Measurements from ENCODE around the gene NR2C2AP. TPM values are rescaled to one million over a fixed set of nuclear protein-coding genes. Genes with fewer than 3 reads are reported as not detected.
A peak's percentile ranks its signal among the peaks of the same experiment; 100 is the strongest.
"Not testable (repeated sequence)": the region's sequence is repeated elsewhere in the genome, so short reads cannot be mapped to it uniquely, and the experiment has no call there.

NR2C2AP gene
- total RNA-seq, 1 experiment from 2014 or later: 63.1 TPM

DNA sequence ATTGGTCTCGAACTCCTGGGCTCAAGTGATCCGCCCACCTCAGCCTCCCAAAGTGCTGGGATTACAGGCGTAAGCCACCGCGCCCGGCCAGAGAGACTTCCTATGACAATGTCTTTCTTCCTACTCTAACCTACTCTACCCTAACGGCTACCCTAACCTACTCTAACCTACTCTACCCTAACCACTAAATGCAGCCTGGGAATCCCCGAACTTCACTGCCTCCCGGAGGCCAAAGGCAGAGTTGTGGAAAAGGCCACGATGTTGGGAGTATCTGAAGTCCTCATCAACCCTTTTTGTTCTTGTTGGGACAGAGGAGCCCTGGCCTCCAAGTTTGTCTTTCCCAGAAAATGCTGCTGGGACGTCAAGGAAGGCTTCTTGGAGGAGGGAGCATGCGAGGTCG, 967 bp upstream of the NR2C2AP start:
- Histone ChIP-seq H3K27me3 (peaks cover 24% of the 10 kb centered on the region), H3K4me3 (no peak overlapping the region), H3K9me3 (no peaks in the 10 kb centered on the region), H3K36me3 (peaks cover 21% of the 10 kb centered on the region)
- no peak for DNase-seq

DNA sequence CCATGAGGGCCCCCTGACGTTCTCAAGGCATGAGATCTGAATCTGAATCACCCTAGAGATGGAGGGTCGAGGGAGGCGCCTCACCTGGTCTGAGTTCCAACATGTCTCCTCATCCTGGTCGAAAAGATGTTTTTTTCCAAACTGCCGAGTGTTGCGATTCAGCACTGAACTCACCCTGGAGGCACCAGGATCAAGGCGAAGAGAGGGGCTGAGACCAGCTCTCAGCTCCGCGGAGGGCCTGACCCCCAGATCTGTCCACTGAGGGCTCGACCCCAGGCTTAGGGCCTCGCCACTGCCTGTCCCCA, 555 bp downstream of the NR2C2AP start:
- peaks cover 16% of the 10 kb centered on the region for H3K27me3 ChIP-seq
- no peak for DNase-seq
- peaks cover 33% of the 10 kb centered on the region for H3K36me3 ChIP-seq
- no peaks in the 10 kb centered on the region for H3K9me3 ChIP-seq
- peak overlapping the region; percentile 84 for H3K4me3 ChIP-seq

DNA sequence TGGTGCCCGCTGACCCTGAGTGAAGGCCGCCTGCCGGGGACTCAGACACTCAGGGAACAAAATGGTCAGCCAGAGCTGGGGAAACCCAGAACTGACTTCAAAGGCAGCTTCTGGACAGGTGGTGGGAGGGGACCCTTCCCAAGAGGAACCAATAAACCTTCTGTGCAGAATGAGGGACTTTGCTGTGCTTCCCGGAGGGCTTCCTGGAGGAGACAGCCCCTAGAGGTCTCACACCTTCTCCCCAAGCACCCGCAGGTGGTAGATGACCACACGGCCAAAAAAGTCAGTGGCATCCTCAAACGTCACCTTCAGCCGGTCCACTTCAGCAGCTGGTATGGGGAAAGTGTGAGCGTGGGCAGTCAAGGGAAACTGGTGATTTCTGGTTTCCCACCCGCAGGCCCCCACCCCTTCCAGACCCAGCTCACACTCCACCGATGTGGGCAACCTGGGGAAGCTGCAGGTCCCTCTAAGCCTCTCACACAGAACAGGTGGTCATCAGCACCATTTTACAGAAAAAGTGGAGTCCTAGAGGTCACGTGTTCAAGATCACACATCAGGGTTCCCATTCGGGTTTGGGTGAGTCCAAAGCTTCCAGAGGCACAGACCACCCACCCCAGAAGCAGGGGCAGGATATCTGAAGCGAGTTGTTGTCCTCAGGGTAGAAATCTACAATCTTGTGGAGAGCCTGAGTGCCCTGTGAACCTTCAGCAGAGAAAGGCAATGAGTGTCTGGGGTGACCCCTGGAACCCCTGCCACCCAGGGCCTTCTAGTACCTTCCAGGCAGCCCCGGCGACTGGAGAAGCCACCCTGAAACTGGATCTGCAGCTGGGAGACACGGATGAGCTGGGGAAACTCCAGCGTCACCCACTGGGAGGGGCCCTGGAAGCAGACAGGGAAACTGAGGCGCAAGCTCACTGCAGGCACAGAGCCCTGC, 1.2 kb downstream of the NR2C2AP start:
- Histone ChIP-seq H3K36me3 (peaks cover 37% of the 10 kb centered on the region), H3K4me3 (peak overlapping the region; percentile 84), H3K9me3 (no peaks in the 10 kb centered on the region), H3K27me3 (peaks cover 16% of the 10 kb centered on the region)
- no peak for DNase-seq

DNA sequence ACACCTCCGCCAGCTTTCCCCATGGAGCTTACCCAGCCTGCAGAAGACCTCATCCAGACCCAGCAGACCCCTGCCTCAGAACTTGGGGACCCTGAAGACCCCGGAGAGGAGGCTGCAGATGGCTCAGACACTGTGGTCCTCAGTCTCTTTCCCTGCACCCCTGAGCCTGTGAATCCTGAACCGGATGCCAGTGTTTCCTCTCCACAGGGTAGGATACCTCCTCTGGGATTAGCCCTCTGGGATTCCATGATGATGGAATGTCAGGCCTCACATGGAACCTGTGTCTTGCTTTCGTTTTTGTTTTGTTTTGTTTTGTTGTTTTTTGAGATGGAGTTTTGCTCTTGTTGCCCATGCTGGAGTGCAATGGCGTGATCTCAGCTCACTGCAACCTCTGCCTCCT, 9.3 kb downstream of the NR2C2AP start:
- H3K9me3 ChIP-seq: no peaks in the 10 kb centered on the region
- no peak for DNase-seq
- H3K36me3 ChIP-seq: peaks cover 52% of the 10 kb centered on the region
- peak overlapping the region; percentile 90 for H3K4me3 ChIP-seq
- H3K27me3 ChIP-seq: no peaks in the 10 kb centered on the region

- H3K9me3 ChIP-seq: no peaks in the 10 kb centered on the region
- peaks cover 44% of the 10 kb centered on the region for H3K36me3 ChIP-seq
- peak overlapping the region; percentile 90 for H3K4me3 ChIP-seq
- DNase-seq: no peak
- H3K27me3 ChIP-seq: no peaks in the 10 kb centered on the region
Measured at GRCh38 chr19:19192910-19193423, 10.2 kb downstream of the NR2C2AP start.

GRCh38 chr19:19192078-19192882, 10.9 kb downstream of the NR2C2AP start, which contains the start of the genes BORCS8 and RFXANK:
Gene BORCS8, minus strand, starts transcription at chr19:19192152. Its CDS starts 35 bp downstream, at chr19:19192117.
Gene RFXANK, plus strand, starts transcription at chr19:19192258. Its CDS starts 1,689 bp downstream, at chr19:19193947.
- Histone ChIP-seq H3K27me3 (no peaks in the 10 kb centered on the region), H3K36me3 (peaks cover 43% of the 10 kb centered on the region), H3K4me3 (peak within 1 kb of the TSS; percentile 90), H3K9me3 (no peaks in the 10 kb centered on the region)
- peak; percentile 100 for DNase-seq

- Histone ChIP-seq H3K9me3 (no peaks in the 10 kb centered on the region), H3K36me3 (peaks cover 42% of the 10 kb centered on the region), H3K4me3 (peak overlapping the region; percentile 90), H3K27me3 (no peaks in the 10 kb centered on the region)
- no peak for DNase-seq
Measured at GRCh38 chr19:19191768-19192077, 11.5 kb downstream of the NR2C2AP start.

DNA sequence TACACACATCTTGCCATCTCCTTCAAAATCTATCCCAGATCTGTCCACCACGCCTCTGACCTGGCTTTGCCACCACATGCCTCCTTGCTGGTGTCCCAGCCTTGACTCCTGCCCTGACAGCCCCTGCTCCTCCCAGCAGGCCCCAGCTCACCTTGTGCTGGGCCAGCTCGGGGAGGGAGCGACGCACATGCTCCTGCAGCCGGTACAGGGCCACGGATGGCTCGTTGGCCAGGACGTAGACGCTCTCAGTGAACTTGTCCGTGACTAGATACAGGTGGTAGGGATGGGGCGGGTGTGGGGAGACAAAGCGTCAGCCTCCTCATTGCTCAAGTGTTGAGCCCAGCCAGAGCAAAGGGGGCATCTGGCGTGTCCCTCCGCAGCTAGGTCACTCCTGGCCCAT, 16.5 kb downstream of the NR2C2AP start:
- Histone ChIP-seq H3K36me3 (peaks cover 60% of the 10 kb centered on the region), H3K27me3 (no peaks in the 10 kb centered on the region), H3K4me3 (no peak overlapping the region), H3K9me3 (no peaks in the 10 kb centered on the region)
- DNase-seq: no peak

GRCh38 chr19:19185853-19186740, 17.1 kb downstream of the NR2C2AP start:
- peak; percentile 46 for DNase-seq
- no peak overlapping the region for H3K4me3 ChIP-seq

DNA sequence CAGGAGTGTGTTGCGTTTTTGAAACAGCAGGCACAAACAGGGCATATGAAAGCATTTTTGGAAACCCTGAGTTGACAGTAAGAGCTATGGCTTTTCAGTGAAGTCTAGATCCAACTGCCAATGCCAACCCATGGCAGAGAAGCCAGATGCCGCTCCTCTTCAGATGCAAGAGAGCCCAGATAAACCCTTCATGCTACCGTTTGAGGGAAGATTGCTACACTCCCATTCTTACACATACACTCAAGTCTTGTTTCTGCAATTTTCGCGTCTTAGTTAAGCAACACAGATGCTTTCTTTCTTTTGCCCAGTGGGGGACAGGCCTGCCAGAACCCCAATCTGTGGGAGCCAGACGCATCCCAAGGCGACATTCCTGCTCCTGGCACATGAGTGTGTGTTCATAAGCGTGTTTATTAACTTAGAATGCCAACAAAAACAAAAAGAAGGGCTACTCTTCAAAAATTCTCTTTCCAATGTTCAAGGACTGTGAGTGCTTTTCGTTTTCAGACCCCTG, 21.7 kb downstream of the NR2C2AP start:
- no peaks in the 10 kb centered on the region for H3K9me3 ChIP-seq
- no peak overlapping the region for H3K4me3 ChIP-seq

More at GRCh38 chr19:19185853-19186740, 17.1 kb downstream of the NR2C2AP start:
- no peaks in the 10 kb centered on the region for H3K9me3 ChIP-seq
- peaks cover 63% of the 10 kb centered on the region for H3K36me3 ChIP-seq
- H3K27me3 ChIP-seq: no peaks in the 10 kb centered on the region

DNA sequence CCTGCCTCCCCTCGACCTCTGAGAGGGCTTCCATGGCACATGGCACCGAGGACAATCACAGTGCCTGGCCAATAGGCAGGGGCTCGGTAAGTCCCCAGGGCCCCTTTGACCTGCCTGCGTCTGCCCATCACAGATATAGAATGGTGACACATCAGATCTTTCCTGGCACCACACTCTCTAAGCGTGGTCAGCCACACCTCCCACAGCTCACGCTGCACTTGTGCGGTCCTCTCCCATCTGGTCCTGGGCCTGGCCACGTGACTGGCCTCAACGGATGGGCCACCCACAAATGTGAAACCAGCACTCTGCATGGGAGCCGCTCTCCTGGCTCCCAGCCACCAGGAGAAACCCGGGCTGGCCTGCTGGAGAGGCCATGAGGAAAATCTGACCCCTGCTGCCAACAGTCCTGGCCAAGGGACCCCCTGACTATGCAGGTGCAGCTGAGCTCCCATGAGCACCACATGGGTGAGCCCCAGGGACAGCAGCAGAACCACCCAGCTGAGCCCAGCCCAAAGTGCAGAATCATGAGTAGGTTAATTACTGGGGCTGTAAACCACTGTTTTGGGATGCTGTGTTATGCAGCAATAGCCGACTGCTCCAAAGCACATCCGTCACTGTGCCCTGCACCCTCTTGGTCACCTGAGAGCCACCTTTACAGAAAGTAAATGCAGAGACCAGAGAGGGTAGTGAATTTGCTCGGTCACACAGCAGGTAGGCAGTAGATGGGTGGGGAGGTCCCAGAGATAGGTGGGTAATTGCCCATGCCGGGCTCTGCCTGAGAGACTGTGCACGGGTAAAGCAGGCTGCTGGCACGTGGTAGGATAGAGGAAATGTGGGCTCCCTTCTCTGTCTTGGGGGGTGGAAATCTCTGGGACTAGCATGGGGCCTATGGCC, 23.4 kb downstream of the NR2C2AP start:
- H3K4me3 ChIP-seq: no peak overlapping the region
- no peak for DNase-seq
- no peaks in the 10 kb centered on the region for H3K9me3 ChIP-seq
- H3K36me3 ChIP-seq: peaks cover 46% of the 10 kb centered on the region
- no peaks in the 10 kb centered on the region for H3K27me3 ChIP-seq

More for the DNA sequence above, 21.7 kb downstream of the NR2C2AP start:
- DNase-seq: no peak
- Histone ChIP-seq H3K27me3 (no peaks in the 10 kb centered on the region), H3K36me3 (peaks cover 64% of the 10 kb centered on the region)

DNA sequence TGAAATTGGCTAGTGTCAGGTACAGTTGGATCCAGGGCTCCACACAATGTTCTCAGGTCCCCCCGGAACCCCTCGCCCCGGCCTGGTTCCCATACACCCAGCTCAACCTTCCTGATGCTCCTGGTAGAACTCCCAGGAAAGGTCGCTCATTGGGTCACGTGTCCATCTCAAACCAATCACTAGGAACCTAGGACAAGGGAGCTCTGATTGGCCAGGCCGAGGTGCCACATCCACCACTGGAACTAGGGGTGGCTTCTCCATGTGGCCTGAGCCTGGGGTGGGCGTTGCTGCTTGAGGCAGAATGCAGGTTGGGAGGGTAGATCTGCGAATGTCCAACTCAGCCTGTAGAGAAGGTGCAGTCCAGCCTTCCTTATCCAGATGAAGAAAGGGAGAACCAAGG, 26.3 kb downstream of the NR2C2AP start:
- Histone ChIP-seq H3K36me3 (peaks cover 27% of the 10 kb centered on the region), H3K9me3 (no peaks in the 10 kb centered on the region), H3K4me3 (no peak overlapping the region), H3K27me3 (no peaks in the 10 kb centered on the region)
- peak; percentile 20 for DNase-seq

GRCh38 chr19:19173243-19173642, 30.0 kb downstream of the NR2C2AP start:
- DNase-seq, H3K4me3 ChIP-seq: not testable (repeated sequence)

DNA sequence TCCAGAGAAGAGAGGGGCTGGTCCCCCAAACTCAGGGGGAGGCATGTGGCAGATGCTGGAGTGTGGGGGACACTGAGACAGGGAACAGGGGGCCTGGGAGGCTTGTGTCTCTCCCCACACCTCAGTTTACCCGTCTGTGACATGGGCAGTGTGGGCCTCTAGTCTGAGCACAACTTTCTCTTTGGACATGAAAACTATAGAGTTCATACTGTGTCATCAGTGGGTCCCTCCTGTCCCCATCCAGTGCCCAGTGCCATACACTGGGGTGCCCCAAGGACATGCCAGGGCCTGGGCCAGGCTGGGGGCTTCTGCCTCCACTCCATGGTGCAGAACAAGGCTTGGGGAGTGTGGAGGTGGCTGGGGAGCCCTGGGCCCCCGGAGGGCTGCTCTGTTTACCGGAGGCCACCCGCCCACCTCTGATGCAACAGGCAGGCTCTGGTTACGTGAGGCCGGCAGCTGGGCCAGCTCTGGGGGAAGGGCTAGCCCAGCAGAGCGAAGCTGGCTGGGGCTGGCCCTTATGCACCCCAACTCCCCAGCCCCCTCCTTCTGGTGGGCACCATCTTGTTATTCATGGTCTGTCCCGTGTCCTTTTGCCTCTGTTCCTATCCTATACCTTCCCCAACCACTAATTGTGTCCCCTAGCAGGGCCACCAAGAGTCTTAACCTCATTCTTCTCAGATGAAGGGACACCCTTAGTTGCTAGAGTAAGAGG, 31.2 kb downstream of the NR2C2AP start:
- Histone ChIP-seq H3K4me3 (no peak overlapping the region), H3K27me3 (no peaks in the 10 kb centered on the region), H3K36me3 (no peaks in the 10 kb centered on the region; the same call in 1 of the 2 replicates), H3K9me3 (no peaks in the 10 kb centered on the region)
- DNase-seq: no peak

More at GRCh38 chr19:19173243-19173642, 30.0 kb downstream of the NR2C2AP start:
- H3K9me3 ChIP-seq, H3K36me3 ChIP-seq, H3K27me3 ChIP-seq: not testable (repeated sequence)
